AG04449 (cell line): ENCODE results near the gene CCDC102A.
"Not testable (repeated sequence)": the region's sequence is repeated elsewhere in the genome, so short reads cannot be mapped to it uniquely, and the experiment has no call there.

Experiments
- CTCF ChIA-PET: fragments of 350-600 bp; formaldehyde crosslinking; extraction: SDS; loops from one replicate; lab custom pipeline; 2021; ENCODE audit warnings: antibody characterized with exemption; lab: Yijun Ruan, JAX
- POLR2A ChIA-PET: fragments of 400-600, 350-600 bp; formaldehyde crosslinking; extraction: SDS; loops from one replicate; lab custom pipeline; 2020; ENCODE audit warnings: antibody characterized with exemption, inconsistent platforms; lab: Yijun Ruan, JAX
- DNase-seq: peaks from one replicate; pipeline ENCODE4 v3.0.0-alpha.2; 2010; ENCODE audit warnings: low read depth, low spot score
- H3K4me3 ChIP-seq: 2 replicates; pipeline ENCODE4 v1.5.1; 2011; ENCODE audit warnings: low read depth, mild to moderate bottlenecking, control low read depth, low read length
- CTCF ChIP-seq: IDR thresholded peaks from one replicate; pipeline ENCODE4 v1.5.1; 2011; ENCODE audit warnings: mild to moderate bottlenecking, moderate library complexity, low read length, control low read depth, inconsistent platforms; ENCODE audit not compliant: insufficient read depth; ENCODE audit errors: missing control alignments

CCDC102A gene

GRCh38 chr16:57549730-57550129 lies 13.4 kb upstream of the CCDC102A start:
- ChIA-PET POLR2A (no interaction called here), CTCF (no interaction called here)
- no peak overlapping the region for H3K4me3 ChIP-seq
- no peak for DNase-seq
- no peak for TF ChIP-seq CTCF

GRCh38 chr16:57548408-57548807 lies 12.0 kb upstream of the CCDC102A start:
- no peak overlapping the region for H3K4me3 ChIP-seq
- no peak for TF ChIP-seq CTCF
- no peak for DNase-seq
- ChIA-PET CTCF (interaction anchor here (1.1 to 1.9 kb wide), 3 partner anchors 11 to 86 kb away, joined by 4 to 7 read pairs (median 4); partner anchors contain the start of gene POLR2C), POLR2A (no interaction called here)

- CTCF ChIA-PET = interaction anchor here (0.7 to 1.9 kb wide), 3 partner anchors 28 to 85 kb away, joined by 4 to 7 read pairs (median 4); partner anchors contain the start of gene POLR2C
- DNase-seq, H3K4me3 ChIP-seq, POLR2A ChIA-PET: not testable (repeated sequence)
Measured at GRCh38 chr16:57547524-57547923, 11.2 kb upstream of the CCDC102A start.

- ChIA-PET CTCF (interaction anchor here (1.4 kb wide), 1 partner anchor 24 kb away, joined by 4 read pairs; no protein-coding TSS in a partner anchor), POLR2A (no interaction called here)
- H3K4me3 ChIP-seq = no peak overlapping the region
- DNase-seq = no peak
- no peak for TF ChIP-seq CTCF
Measured at GRCh38 chr16:57544124-57544653, 7.8 kb upstream of the CCDC102A start.

GRCh38 chr16:57541754-57542435 lies 5.5 kb upstream of the CCDC102A start:
- DNase-seq = no peak
- no peak overlapping the region for H3K4me3 ChIP-seq
- no peak for TF ChIP-seq CTCF
- ChIA-PET POLR2A (no interaction called here), CTCF (interaction anchor here (1.0 to 1.1 kb wide), 2 partner anchors 19 to 22 kb away, joined by 3 to 4 read pairs; no protein-coding TSS in a partner anchor)

- ChIA-PET POLR2A (no interaction called here), CTCF (no interaction called here)
- no peak for DNase-seq
- H3K4me3 ChIP-seq = no peak overlapping the region
- no peak for TF ChIP-seq CTCF
Measured at GRCh38 chr16:57540906-57541753, 4.8 kb upstream of the CCDC102A start.
